Glutamatergic neuron (in vitro differentiated cells): ENCODE measurements around the gene SH3BGRL2. TPM values are rescaled to one million over a fixed set of nuclear protein-coding genes. Genes with fewer than 3 reads are reported as not detected.

Source experiments
- DNase-seq: peaks from one replicate; pipeline ENCODE4 v3.0.0; 2022
- H3K27ac Mint-ChIP-seq: one replicate; pipeline ENCODE4 v1.8.0; 2020; ENCODE audit warnings: mild to moderate bottlenecking, mixed read lengths, inconsistent platforms; ENCODE audit not compliant: unreplicated experiment
- H3K27me3 Mint-ChIP-seq: one replicate; pipeline ENCODE4 v1.8.0; 2020; ENCODE audit warnings: mild to moderate bottlenecking, moderate library complexity, mixed read lengths, inconsistent platforms; ENCODE audit not compliant: unreplicated experiment
- H3K36me3 Mint-ChIP-seq: one replicate; pipeline ENCODE4 v1.8.0; 2020; ENCODE audit warnings: mild to moderate bottlenecking, mixed read lengths, inconsistent platforms; ENCODE audit not compliant: unreplicated experiment
- H3K4me1 Mint-ChIP-seq: one replicate; pipeline ENCODE4 v1.8.0; 2020; ENCODE audit warnings: mild to moderate bottlenecking, low read depth, mixed read lengths, inconsistent platforms; ENCODE audit not compliant: unreplicated experiment
- H3K4me3 Mint-ChIP-seq: one replicate; pipeline ENCODE4 v1.8.0; 2020; ENCODE audit warnings: mild to moderate bottlenecking, mixed read lengths, inconsistent platforms; ENCODE audit not compliant: unreplicated experiment
- H3K9me3 Mint-ChIP-seq: one replicate; pipeline ENCODE4 v1.8.0; 2020; ENCODE audit warnings: mild to moderate bottlenecking, moderate library complexity, mixed read lengths, inconsistent platforms; ENCODE audit not compliant: unreplicated experiment
- total RNA-seq: library from RNA; stranded (reverse); fragmentation: NEBNext Ultra II Directional; extraction: Animal tissue kit (Norgen Biotek cat#: 25700); gene quantifications from one replicate; pipeline ENCODE4 v1.2.1, GENCODE V29; 2021; ENCODE audit not compliant: unreplicated experiment
- TF ChIP-seq, protein P1 (sequence below): fragments of 200-600 bp; sonication (generic); IDR thresholded peaks from one replicate; pipeline ENCODE4 v1.5.0; 2021; ENCODE audit not compliant: partially characterized antibody, unreplicated experiment

SH3BGRL2 gene
- total RNA-seq, 1 donor from 2014 or later = 47.2 TPM

DNA sequence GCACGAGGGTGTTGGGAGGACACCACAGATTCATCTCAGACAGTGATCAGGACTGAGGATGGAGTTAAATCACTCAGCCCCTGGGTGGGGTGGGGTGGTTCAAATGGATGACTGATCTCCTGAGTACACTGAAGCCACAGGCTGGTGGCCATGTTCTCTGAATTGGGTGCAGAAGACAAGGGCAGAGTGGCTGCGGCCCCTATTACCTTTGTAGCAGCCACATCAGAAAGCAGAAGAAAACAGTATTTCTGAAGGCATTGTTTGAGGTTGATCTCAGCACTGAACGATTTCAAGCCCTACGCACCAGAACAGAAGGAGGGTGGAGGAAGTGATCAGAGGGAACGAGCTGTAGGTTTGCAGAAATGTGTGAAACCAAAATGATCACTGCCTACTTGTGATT lies 71.6 kb downstream of the SH3BGRL2 start:
- no peak overlapping the region for H3K27ac Mint-ChIP-seq
- H3K36me3 Mint-ChIP-seq = no peaks in the 10 kb centered on the region
- TF ChIP-seq, protein P1, sequence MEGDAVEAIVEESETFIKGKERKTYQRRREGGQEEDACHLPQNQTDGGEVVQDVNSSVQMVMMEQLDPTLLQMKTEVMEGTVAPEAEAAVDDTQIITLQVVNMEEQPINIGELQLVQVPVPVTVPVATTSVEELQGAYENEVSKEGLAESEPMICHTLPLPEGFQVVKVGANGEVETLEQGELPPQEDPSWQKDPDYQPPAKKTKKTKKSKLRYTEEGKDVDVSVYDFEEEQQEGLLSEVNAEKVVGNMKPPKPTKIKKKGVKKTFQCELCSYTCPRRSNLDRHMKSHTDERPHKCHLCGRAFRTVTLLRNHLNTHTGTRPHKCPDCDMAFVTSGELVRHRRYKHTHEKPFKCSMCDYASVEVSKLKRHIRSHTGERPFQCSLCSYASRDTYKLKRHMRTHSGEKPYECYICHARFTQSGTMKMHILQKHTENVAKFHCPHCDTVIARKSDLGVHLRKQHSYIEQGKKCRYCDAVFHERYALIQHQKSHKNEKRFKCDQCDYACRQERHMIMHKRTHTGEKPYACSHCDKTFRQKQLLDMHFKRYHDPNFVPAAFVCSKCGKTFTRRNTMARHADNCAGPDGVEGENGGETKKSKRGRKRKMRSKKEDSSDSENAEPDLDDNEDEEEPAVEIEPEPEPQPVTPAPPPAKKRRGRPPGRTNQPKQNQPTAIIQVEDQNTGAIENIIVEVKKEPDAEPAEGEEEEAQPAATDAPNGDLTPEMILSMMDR = no peak

DNA sequence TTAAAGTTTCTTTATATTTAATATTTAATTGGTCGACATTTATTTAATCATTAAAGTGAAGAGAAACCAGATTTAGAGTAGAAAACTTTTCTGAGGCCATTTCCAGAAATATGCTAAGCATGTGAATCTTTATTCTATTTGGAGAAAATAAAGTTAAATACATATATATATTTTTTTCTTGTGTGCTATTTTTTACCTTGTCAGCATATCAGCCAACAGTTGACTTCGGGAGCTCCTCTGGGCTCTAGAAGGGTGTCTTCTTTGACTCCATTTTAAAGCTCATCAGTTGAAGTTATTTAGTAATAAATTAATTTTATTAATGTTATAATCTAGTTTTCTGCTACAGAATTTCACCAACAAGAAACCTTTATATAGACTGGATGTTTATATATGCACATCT lies 73.1 kb downstream of the SH3BGRL2 start:
- Mint-ChIP-seq H3K36me3 (no peaks in the 10 kb centered on the region), H3K4me3 (no peak overlapping the region), H3K27me3 (peaks cover under 1% of the 10 kb centered on the region), H3K4me1 (no peaks in the 10 kb centered on the region), H3K27ac (no peak overlapping the region), H3K9me3 (no peaks in the 10 kb centered on the region)
- TF ChIP-seq, protein P1 = no peak
- DNase-seq = no peak

More for the DNA sequence above, 71.6 kb downstream of the SH3BGRL2 start:
- no peaks in the 10 kb centered on the region for H3K27me3 Mint-ChIP-seq
- no peak overlapping the region for H3K4me3 Mint-ChIP-seq
- H3K4me1 Mint-ChIP-seq = no peaks in the 10 kb centered on the region
- H3K9me3 Mint-ChIP-seq = no peaks in the 10 kb centered on the region
- no peak for DNase-seq

DNA sequence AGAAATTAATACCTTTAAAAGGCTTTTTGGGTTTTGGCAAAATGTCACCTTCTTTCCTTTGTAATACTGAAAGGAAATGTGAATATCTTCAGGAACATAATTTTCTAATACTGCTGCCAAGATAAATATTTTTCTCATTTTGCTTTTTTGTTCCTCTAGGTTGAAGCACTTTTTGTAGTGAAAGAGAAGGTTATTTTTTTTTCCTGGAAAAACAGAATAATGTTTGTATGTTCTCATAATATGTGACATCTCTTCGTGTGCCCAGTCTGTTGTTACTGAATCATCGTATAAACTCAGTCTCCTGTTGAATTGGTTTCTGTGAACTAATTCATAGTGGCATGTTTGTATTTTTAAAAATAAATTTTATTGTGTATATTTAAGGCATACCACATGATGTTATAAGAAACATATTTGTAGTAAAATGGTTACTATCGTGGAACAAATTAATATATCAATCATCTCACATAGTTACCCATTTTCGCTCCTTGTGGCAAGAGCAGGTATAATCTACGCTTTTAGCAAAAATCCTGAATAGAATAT lies 74.4 kb downstream of the SH3BGRL2 start:
- no peak for DNase-seq
- Mint-ChIP-seq H3K27ac (no peak overlapping the region), H3K27me3 (peaks cover 2% of the 10 kb centered on the region), H3K4me1 (no peaks in the 10 kb centered on the region), H3K9me3 (no peaks in the 10 kb centered on the region), H3K36me3 (no peaks in the 10 kb centered on the region), H3K4me3 (no peak overlapping the region)
- TF ChIP-seq, protein P1 = no peak

DNA sequence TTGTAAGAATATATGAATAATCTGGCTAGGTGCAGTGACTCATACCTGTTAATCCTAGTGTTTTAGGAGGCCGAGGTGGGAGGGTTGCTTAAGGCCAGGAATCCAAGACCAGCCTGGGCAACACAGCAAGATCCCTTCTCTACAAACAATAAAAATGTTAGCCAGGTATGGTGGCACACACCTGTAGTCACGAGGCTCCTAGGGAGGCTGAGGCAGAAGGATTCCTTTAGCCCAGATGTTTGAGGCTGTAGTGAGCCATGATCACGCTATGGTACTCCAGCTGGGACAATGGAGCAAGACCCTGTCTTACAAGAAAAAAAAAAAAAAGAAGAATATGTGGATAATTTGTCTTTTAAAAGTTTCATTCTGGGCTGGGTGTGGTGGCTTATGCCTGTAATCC lies 75.4 kb downstream of the SH3BGRL2 start:
- Mint-ChIP-seq H3K4me3 (no peak overlapping the region), H3K36me3 (no peaks in the 10 kb centered on the region), H3K4me1 (no peaks in the 10 kb centered on the region), H3K9me3 (no peaks in the 10 kb centered on the region), H3K27me3 (peaks cover 2% of the 10 kb centered on the region), H3K27ac (no peak overlapping the region)
- TF ChIP-seq, protein P1 = no peak
- no peak for DNase-seq

DNA sequence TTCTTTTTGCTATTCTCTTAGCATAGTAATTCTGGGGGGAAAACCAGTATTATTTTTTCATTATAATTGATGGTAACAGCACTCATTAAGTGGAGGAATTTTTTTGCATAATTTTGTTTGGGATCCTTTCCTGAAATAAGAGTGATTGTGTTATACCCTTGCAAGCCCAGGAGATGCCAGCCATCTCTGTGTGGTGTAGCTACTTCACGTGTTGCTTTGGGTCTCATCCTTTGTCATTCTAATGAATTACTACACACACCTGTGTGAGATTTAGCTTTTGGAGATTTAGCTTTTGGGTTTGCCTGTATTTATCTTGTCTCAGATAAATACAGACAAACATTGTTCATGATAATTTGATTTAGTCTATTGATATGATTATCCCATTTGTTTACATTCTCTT lies 76.5 kb downstream of the SH3BGRL2 start:
- Mint-ChIP-seq H3K4me3 (no peak overlapping the region), H3K4me1 (no peaks in the 10 kb centered on the region), H3K9me3 (no peaks in the 10 kb centered on the region), H3K36me3 (no peaks in the 10 kb centered on the region), H3K27me3 (peaks cover 2% of the 10 kb centered on the region), H3K27ac (no peak overlapping the region)
- no peak for DNase-seq
- TF ChIP-seq, protein P1 = no peak
